ENCODE measurements around the gene SNTB2. TPM values are rescaled to one million over a fixed set of nuclear protein-coding genes. Genes with fewer than 3 reads are reported as not detected.

The SNTB2 gene
- total and polyA plus RNA-seq, 10 of the 15 experiments (the other 5 are each of a cell fraction or from before 2014, with no cell fraction given): 1.2 to 15.7 (median 5.0) TPM

DNA sequence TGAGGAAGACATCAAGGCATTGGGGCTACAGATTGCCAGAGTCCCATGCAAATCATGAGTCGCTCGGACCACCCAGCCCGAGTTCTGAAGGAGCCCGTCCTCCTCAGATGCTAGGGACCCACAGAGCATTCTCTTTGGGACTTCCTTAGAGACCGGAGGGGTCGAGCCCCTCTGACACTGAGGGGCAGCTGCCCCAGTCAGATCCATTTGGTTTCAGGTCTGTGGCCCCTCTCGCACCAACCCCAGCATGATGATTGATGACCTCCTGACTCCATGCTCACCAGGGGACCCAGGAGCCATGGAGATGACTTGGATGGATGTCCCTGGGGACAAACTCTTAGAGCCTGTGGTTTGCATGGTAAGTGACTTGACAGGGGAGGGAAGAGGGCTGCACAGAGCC, 135.4 kb downstream of the SNTB2 start:
- CTCF ChIA-PET: no interaction called here
- ATAC-seq (no peak), FAIRE-seq (no peak), DNase-seq (ENCODE audit: low read depth, low spot score) (no peak)
- 77% methylated on average over 7 of the region's 7 CpGs for WGBS (ENCODE audit: insufficient coverage, insufficient replicate concordance, low lambda C conversion rate, missing lambda C conversion rate)
- no peak overlapping the region for H3K9ac ChIP-seq (ENCODE audit: control insufficient read depth, insufficient read depth, low read length)
- H3K4me1 ChIP-seq (ENCODE audit: control insufficient read depth, insufficient read depth, low read length): no peaks in the 10 kb centered on the region; the same call in none of the 2 replicates
- SMC1A ChIA-PET (ENCODE audit: uncharacterized antibody, unreplicated experiment): no interaction called here
- peaks cover 28% of the 10 kb centered on the region for H3K79me2 ChIP-seq (ENCODE audit: control insufficient read depth, insufficient read depth, low read length)
- no peak overlapping the region for H3K27ac ChIP-seq (ENCODE audit: control insufficient read depth, insufficient read depth)
- TF ChIP-seq, protein P1, sequence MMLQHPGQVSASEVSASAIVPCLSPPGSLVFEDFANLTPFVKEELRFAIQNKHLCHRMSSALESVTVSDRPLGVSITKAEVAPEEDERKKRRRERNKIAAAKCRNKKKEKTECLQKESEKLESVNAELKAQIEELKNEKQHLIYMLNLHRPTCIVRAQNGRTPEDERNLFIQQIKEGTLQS (IDR thresholded peaks at IDR 0.05; ENCODE audit: borderline replicate concordance, extremely low read depth, low read depth, low read length): no peak
- TF ChIP-seq NRF1 (conservative IDR thresholded peaks at IDR 0.05; ENCODE audit: low read depth, low read length): no peak
- TF ChIP-seq, protein P2, sequence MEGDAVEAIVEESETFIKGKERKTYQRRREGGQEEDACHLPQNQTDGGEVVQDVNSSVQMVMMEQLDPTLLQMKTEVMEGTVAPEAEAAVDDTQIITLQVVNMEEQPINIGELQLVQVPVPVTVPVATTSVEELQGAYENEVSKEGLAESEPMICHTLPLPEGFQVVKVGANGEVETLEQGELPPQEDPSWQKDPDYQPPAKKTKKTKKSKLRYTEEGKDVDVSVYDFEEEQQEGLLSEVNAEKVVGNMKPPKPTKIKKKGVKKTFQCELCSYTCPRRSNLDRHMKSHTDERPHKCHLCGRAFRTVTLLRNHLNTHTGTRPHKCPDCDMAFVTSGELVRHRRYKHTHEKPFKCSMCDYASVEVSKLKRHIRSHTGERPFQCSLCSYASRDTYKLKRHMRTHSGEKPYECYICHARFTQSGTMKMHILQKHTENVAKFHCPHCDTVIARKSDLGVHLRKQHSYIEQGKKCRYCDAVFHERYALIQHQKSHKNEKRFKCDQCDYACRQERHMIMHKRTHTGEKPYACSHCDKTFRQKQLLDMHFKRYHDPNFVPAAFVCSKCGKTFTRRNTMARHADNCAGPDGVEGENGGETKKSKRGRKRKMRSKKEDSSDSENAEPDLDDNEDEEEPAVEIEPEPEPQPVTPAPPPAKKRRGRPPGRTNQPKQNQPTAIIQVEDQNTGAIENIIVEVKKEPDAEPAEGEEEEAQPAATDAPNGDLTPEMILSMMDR (IDR thresholded peaks at IDR 0.05 in 2 of 3, conservative IDR thresholded peaks at IDR 0.05 in 1 of 3; ENCODE audit: control insufficient read depth in 2 of 3, extremely low read depth in 1 of 3, insufficient read depth in 1 of 3, low read depth in 3 of 3, low read length in 3 of 3): no peak
- RAD21 ChIA-PET (ENCODE audit: unreplicated experiment): no interaction called here
- no TSS peak for BruUV-seq (replicated peaks)
- H3K4me2 ChIP-seq (ENCODE audit: control insufficient read depth, insufficient read depth): no peak overlapping the region
- no peaks in the 10 kb centered on the region for H3K27me3 ChIP-seq (replicated peaks in 1 of 2; ENCODE audit: control insufficient read depth in 2 of 2, insufficient read depth in 2 of 2, low read length in 1 of 2)
- no peaks in the 10 kb centered on the region for H4K20me1 ChIP-seq (ENCODE audit: control insufficient read depth, insufficient read depth)
- no peaks in the 10 kb centered on the region for H3K9me3 ChIP-seq (replicated peaks; ENCODE audit: control insufficient read depth, insufficient read depth, low read length)
- peaks cover 41 to 50% of the 10 kb centered on the region in 2 experiments for H3K36me3 ChIP-seq (ENCODE audit: control insufficient read depth in 2 of 2, insufficient read depth in 2 of 2, low read length in 1 of 2)
- POLR2A ChIA-PET: no interaction called here
- intact Hi-C loops (cut with micrococcal nuclease; ENCODE audit: unreplicated experiment): no loop called here
- in situ Hi-C loops (cut with MboI): no loop called here
- no peak overlapping the region for H3K4me3 ChIP-seq
- H2AFZ ChIP-seq (ENCODE audit: control insufficient read depth, low read depth, low read length): no peak overlapping the region

DNA sequence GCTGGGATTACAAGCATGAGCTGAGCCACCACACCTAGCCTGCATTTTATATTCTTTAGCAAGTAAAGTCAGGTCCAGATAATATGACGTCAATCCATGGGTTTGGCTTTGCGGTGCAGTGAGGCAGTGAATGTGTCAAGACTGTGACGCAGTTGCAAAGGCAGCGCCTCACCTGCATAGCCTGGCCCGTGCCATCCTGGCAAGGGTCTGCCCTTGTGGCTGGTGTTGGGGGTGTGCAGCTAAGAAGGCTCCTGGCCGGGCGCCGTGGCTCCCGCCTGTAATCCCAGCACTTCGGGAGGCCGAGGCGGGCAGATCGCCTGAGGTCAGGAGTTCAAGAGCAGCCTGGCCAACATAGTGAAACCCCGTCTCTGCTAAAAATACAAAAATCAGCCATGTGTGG, 136.5 kb downstream of the SNTB2 start:
- H3K36me3 ChIP-seq (ENCODE audit: control insufficient read depth in 2 of 2, insufficient read depth in 2 of 2, low read length in 1 of 2): peaks cover 43 to 49% of the 10 kb centered on the region in 2 experiments
- POLR2A ChIA-PET: no interaction called here
- TF ChIP-seq CEBPB (IDR thresholded peaks at IDR 0.05; ENCODE audit: borderline replicate concordance in 1 of 2, low read depth in 2 of 2, low read length in 2 of 2) (no peak), IKZF2 (IDR thresholded peaks at IDR 0.05) (no peak), HDAC2 (IDR thresholded peaks at IDR 0.05) (no peak), SUPT20H (IDR thresholded peaks at IDR 0.05; ENCODE audit: borderline replicate concordance, control insufficient read depth, low read depth, low read length) (no peak), CBX5 (IDR thresholded peaks at IDR 0.05; ENCODE audit: low read depth) (no peak), USF1 (IDR thresholded peaks at IDR 0.05; ENCODE audit: borderline replicate concordance, extremely low read length, insufficient read depth, low read depth, low read length) (no peak), CEBPZ (IDR thresholded peaks at IDR 0.05; ENCODE audit: low read depth, low read length) (no peak)

More for the DNA sequence above, 136.5 kb downstream of the SNTB2 start:
- no peak overlapping the region for H3K9ac ChIP-seq (ENCODE audit: control insufficient read depth, insufficient read depth, low read length)
- H3K4me1 ChIP-seq (ENCODE audit: control insufficient read depth, insufficient read depth, low read length): peaks cover 2% of the 10 kb centered on the region
- in situ Hi-C loops (cut with MboI): no loop called here
- no peak overlapping the region for H3K4me3 ChIP-seq
- H2AFZ ChIP-seq (ENCODE audit: control insufficient read depth, low read depth, low read length): no peak overlapping the region
- DNase-seq (ENCODE audit: low read depth, low spot score) (no peak), FAIRE-seq (no peak), ATAC-seq (no peak)
- ChIA-PET RAD21 (ENCODE audit: unreplicated experiment) (no interaction called here), SMC1A (ENCODE audit: uncharacterized antibody, unreplicated experiment) (no interaction called here), CTCF (interaction anchor here (0.9 kb wide), 1 partner anchor 11 kb away, joined by 3 read pairs; no protein-coding TSS in a partner anchor)
- H3K79me2 ChIP-seq (ENCODE audit: control insufficient read depth, insufficient read depth, low read length): peaks cover 37% of the 10 kb centered on the region
- H3K4me2 ChIP-seq (ENCODE audit: control insufficient read depth, insufficient read depth): no peak overlapping the region
- no peak overlapping the region for H3K27ac ChIP-seq (ENCODE audit: control insufficient read depth, insufficient read depth)
- WGBS (ENCODE audit: insufficient coverage, insufficient replicate concordance, low lambda C conversion rate, missing lambda C conversion rate): 99% methylated on average over 14 of the region's 14 CpGs
- 0 out of 2 replicates have a peak, but pooled peaks cover 2% of the 10 kb centered on the region for H4K20me1 ChIP-seq (ENCODE audit: control insufficient read depth, insufficient read depth)
- intact Hi-C loops (cut with micrococcal nuclease; ENCODE audit: unreplicated experiment): no loop called here
- H3K27me3 ChIP-seq (replicated peaks in 1 of 2; ENCODE audit: control insufficient read depth in 2 of 2, insufficient read depth in 2 of 2, low read length in 1 of 2): no peaks in the 10 kb centered on the region
- H3K9me3 ChIP-seq (replicated peaks; ENCODE audit: control insufficient read depth, insufficient read depth, low read length): no peaks in the 10 kb centered on the region
- BruUV-seq (replicated peaks): no TSS peak
